PC-9 (cell line): ENCODE data around the gene CEP112.

Experiments used
- EZH2 ChIP-seq: fragments of 200-600 bp; sonication (generic); IDR thresholded peaks from 2 replicates; pipeline ENCODE4 v1.8.0; 2017; ENCODE audit warnings: antibody characterized with exemption, low read depth
- TF ChIP-seq, protein P1 (sequence below): fragments of 200-600 bp; sonication (generic); conservative IDR thresholded peaks from 2 replicates; pipeline ENCODE4 v1.6.1; 2017; ENCODE audit warnings: mixed run types, antibody characterized with exemption, mild to moderate bottlenecking, moderate library complexity

GRCh38 chr17:65604070-65604469 is 587.9 kb downstream of the CEP112 start:
- TF ChIP-seq, protein P1, sequence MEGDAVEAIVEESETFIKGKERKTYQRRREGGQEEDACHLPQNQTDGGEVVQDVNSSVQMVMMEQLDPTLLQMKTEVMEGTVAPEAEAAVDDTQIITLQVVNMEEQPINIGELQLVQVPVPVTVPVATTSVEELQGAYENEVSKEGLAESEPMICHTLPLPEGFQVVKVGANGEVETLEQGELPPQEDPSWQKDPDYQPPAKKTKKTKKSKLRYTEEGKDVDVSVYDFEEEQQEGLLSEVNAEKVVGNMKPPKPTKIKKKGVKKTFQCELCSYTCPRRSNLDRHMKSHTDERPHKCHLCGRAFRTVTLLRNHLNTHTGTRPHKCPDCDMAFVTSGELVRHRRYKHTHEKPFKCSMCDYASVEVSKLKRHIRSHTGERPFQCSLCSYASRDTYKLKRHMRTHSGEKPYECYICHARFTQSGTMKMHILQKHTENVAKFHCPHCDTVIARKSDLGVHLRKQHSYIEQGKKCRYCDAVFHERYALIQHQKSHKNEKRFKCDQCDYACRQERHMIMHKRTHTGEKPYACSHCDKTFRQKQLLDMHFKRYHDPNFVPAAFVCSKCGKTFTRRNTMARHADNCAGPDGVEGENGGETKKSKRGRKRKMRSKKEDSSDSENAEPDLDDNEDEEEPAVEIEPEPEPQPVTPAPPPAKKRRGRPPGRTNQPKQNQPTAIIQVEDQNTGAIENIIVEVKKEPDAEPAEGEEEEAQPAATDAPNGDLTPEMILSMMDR, result no peak
- TF ChIP-seq EZH2, result no peak
